ENCODE data around the gene DNTT.

- TF ChIP-seq EZH2 (IDR thresholded peaks at IDR 0.05) (no peak), POLR2AphosphoS5 (IDR thresholded peaks at IDR 0.05; ENCODE audit: borderline replicate concordance, low read depth, low read length) (no peak)
Observed at GRCh38 chr10:96287392-96288105, 16.7 kb upstream of the DNTT start.

All from SK-N-MC (cell line).